Gastroesophageal sphincter (tissue), 4 donors: ENCODE measurements around the gene SYNDIG1. TPM values are rescaled to one million over a fixed set of nuclear protein-coding genes. Genes with fewer than 3 reads are reported as not detected.

ENCODE experiments used
- ATAC-seq: fragments of 150-250 bp; one replicate; pipeline ENCODE4 v1.9.1; 2016; ENCODE audit warnings: mild to moderate bottlenecking, moderate library complexity
- H3K27ac ChIP-seq, 4 donors: fragments of 200-600 bp; sonication (generic) in 3 of 4; 1 replicate in 3 of 4; 2 replicates in 1 of 4; pipeline ENCODE4 v1.5.1; 2016 to 2019
- H3K27me3 ChIP-seq: fragments of 200-600 bp; sonication (generic); one replicate; pipeline ENCODE4 v1.5.1; 2019
- H3K36me3 ChIP-seq, 2 donors: fragments of 200-600 bp; sonication (generic); one replicate each; pipeline ENCODE4 v1.5.1; 2019; ENCODE audit warnings: control low read depth in 1 of 2
- H3K4me1 ChIP-seq, 3 donors: fragments of 200-600 bp; sonication (generic); 1 replicate in 2 of 3; 2 replicates in 1 of 3; pipeline ENCODE4 v1.5.1; 2016 to 2019; ENCODE audit warnings: control low read depth in 2 of 3
- H3K4me3 ChIP-seq, 2 donors: fragments of 200-600 bp; sonication (generic); one replicate each; pipeline ENCODE4 v1.5.1; 2019; ENCODE audit warnings: mild to moderate bottlenecking in 1 of 2, moderate library complexity in 1 of 2
- H3K9me3 ChIP-seq, 3 donors: fragments of 200-600 bp; sonication (generic); one replicate each; pipeline ENCODE4 v1.5.1; 2017 to 2019; ENCODE audit warnings: control low read depth in 2 of 3
- CTCF ChIP-seq, 4 experiments: fragments of 200-600 bp in 2 of 4; fragments of 450-650 bp in 2 of 4; sonication (generic) in 1 of 4; IDR thresholded peaks; one replicate each; pipeline ENCODE4 v1.5.1; 2017 to 2019; ENCODE audit warnings: antibody characterized with exemption in 4 of 4, mild to moderate bottlenecking in 2 of 4, moderate library complexity in 2 of 4
- EP300 ChIP-seq: sonication (generic); formaldehyde crosslinking; IDR thresholded peaks from one replicate; pipeline ENCODE4 v1.6.1; 2017; ENCODE audit warnings: antibody characterized with exemption, mild to moderate bottlenecking
- POLR2A ChIP-seq, 2 donors: fragments of 450-650 bp; IDR thresholded peaks; one replicate each; pipeline ENCODE4 v1.6.1; 2017; ENCODE audit warnings: antibody characterized with exemption in 2 of 2, mild to moderate bottlenecking in 2 of 2, moderate library complexity in 1 of 2
- POLR2AphosphoS5 ChIP-seq: sonication (generic); formaldehyde crosslinking; IDR thresholded peaks from one replicate; pipeline ENCODE4 v1.6.1; 2017; ENCODE audit warnings: antibody characterized with exemption
- WGBS, 2 donors: methylation state at CpG; one replicate each; pipeline ENCODE4 v1.1.5; 2018; ENCODE audit warnings: low coverage in 1 of 2; 5-methylcytosine and 5-hydroxymethylcytosine counted together
- total RNA-seq, 4 donors: library from RNA; depleted of rRNA; stranded (reverse); fragments of >200 nt; gene quantifications; one replicate each; pipeline ENCODE4 v1.1.0, GENCODE V29; 2016

The SYNDIG1 gene
- total RNA-seq, 4 donors from 2014 or later = 0.15 to 0.40 (median 0.16) TPM; not detected in 1

- no peaks in the 10 kb centered on the region for H3K36me3 ChIP-seq
- no peaks in the 10 kb centered on the region for H3K9me3 ChIP-seq
- no peaks in the 10 kb centered on the region for H3K4me1 ChIP-seq
- H3K4me3 ChIP-seq = no peak overlapping the region
- H3K27me3 ChIP-seq = no peaks in the 10 kb centered on the region
- ATAC-seq = no peak
- no peak overlapping the region for H3K27ac ChIP-seq
- 80 to 85% methylated on average over 2 to 6 of the region's 6 CpGs for WGBS, 2 donors
- TF ChIP-seq POLR2AphosphoS5 (no peak), EP300 (no peak), POLR2A (IDR thresholded peaks at IDR 0.05) (no peak), CTCF (IDR thresholded peaks at IDR 0.05) (no peak)
Observed at GRCh38 chr20:24627291-24627690, 157.9 kb downstream of the SYNDIG1 start.

- no peak overlapping the region for H3K4me3 ChIP-seq
- no peaks in the 10 kb centered on the region for H3K36me3 ChIP-seq
- no peak for ATAC-seq
- no peaks in the 10 kb centered on the region for H3K4me1 ChIP-seq
- H3K27ac ChIP-seq = no peak overlapping the region
- WGBS, 2 donors = 66% methylated on average over 12 of the region's 12 CpGs; no CpG with 5 or more reads in 1 of the 2 donors
- H3K9me3 ChIP-seq = no peaks in the 10 kb centered on the region
- no peaks in the 10 kb centered on the region for H3K27me3 ChIP-seq
- TF ChIP-seq EP300 (no peak), CTCF (IDR thresholded peaks at IDR 0.05) (no peak), POLR2A (IDR thresholded peaks at IDR 0.05) (no peak), POLR2AphosphoS5 (no peak)
Observed at GRCh38 chr20:24627926-24628325, 158.5 kb downstream of the SYNDIG1 start.

DNA sequence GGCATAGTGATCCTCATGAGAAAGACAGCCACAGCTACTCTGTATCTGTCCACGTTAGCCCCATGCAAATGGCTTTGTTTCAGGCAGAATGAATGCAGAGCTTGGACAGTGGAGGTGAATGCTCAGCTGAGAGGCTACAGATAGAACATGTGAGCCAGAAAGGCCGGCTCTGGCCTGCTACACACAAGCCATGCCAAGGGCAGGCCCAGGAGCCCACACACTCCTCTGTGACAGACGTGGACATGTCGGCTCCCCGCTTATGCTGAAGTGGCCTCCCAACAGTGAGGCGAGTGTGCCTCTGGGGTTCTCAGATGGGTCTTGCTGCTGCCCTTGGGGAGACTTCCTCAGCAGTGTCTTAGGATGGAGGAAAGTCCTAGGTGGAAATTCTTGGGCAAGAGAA is 159.6 kb downstream of the SYNDIG1 start:
- H3K27me3 ChIP-seq = no peaks in the 10 kb centered on the region
- TF ChIP-seq POLR2A (IDR thresholded peaks at IDR 0.05) (no peak), EP300 (no peak), CTCF (IDR thresholded peaks at IDR 0.05) (no peak), POLR2AphosphoS5 (no peak)
- H3K4me1 ChIP-seq = no peaks in the 10 kb centered on the region
- H3K4me3 ChIP-seq = no peak overlapping the region
- H3K27ac ChIP-seq = no peak overlapping the region
- 75 to 83% methylated on average over 2 of the region's 6 CpGs for WGBS, 2 donors
- no peaks in the 10 kb centered on the region for H3K36me3 ChIP-seq
- ATAC-seq = no peak
- H3K9me3 ChIP-seq = no peaks in the 10 kb centered on the region

DNA sequence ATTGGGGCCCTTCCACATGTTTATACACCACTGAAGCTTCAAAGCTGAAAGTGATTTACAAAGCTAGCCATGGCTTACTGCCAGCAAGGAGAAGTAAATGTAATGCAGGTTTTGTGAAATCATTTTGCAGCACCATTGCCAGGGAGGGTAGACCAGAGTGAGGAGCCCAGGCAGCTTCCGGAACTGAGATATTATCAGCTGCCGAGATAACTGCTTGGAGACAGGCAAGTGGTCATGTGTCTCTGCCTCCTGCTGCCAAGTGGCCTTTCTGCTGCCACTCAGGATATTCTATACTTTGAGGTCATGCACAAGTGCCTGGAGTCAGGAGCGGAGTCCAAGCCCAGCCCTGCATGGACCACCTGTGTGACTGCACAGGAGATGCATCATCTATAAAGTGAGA is 160.2 kb downstream of the SYNDIG1 start:
- Histone ChIP-seq H3K27ac (no peak overlapping the region), H3K27me3 (no peaks in the 10 kb centered on the region), H3K4me3 (no peak overlapping the region), H3K36me3 (no peaks in the 10 kb centered on the region), H3K4me1 (no peaks in the 10 kb centered on the region), H3K9me3 (no peaks in the 10 kb centered on the region)
- no peak for ATAC-seq
- WGBS, 2 donors = 87 to 100% methylated on average over 1 to 2 of the region's 3 CpGs
- TF ChIP-seq POLR2AphosphoS5 = no peak
- no peak for TF ChIP-seq CTCF (IDR thresholded peaks at IDR 0.05)
- no peak for TF ChIP-seq EP300
- no peak for TF ChIP-seq POLR2A (IDR thresholded peaks at IDR 0.05)

DNA sequence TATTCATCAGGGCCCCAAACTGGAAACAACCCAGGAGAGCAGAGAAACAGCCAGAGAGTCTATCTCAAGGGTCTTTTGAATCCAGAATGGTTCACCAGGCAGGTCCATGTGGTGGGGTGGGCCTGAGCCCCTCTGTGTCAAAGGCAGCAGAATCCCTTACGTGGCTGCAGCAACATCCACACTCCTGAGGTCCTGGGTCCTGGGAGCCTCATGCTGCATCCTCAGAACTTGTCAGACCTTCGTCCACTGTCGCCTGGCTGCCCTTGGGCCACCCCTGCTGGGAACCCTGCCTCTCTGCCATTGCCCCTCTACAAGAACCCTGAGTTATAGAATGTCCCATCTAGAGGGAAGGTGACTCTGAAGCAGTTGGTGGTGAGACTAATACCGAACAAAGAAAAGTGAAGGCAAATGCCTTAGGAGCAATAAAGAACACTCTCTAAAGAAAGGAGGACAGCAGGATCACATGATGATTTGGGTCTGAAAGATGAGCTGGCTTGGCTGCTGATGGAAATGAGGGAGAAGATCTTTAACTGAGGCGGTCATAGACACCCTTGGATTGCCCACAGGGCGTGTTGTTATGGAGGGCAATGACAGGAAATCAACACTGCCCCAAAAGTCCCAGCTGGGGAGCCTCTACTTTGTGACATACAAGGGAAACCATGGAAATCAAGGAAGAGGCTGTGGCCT is 161.2 kb downstream of the SYNDIG1 start:
- no peaks in the 10 kb centered on the region for H3K36me3 ChIP-seq
- H3K4me3 ChIP-seq = no peak overlapping the region
- no peak for TF ChIP-seq EP300
- no peak for TF ChIP-seq CTCF (IDR thresholded peaks at IDR 0.05)
- no peak for TF ChIP-seq POLR2AphosphoS5
- no peak for TF ChIP-seq POLR2A (IDR thresholded peaks at IDR 0.05)
- no peak overlapping the region for H3K27ac ChIP-seq
- no peaks in the 10 kb centered on the region for H3K9me3 ChIP-seq
- H3K27me3 ChIP-seq = no peaks in the 10 kb centered on the region
- WGBS, 2 donors = 94 to 96% methylated on average over 3 of the region's 6 CpGs
- ATAC-seq = no peak
- H3K4me1 ChIP-seq = no peaks in the 10 kb centered on the region
